GM21423 (cell line): ENCODE results near the gene ZMYND8.
"Not testable (repeated sequence)": the region's sequence is repeated elsewhere in the genome, so short reads cannot be mapped to it uniquely, and the experiment has no call there.

Source experiments
- ATAC-seq: cut with Tn5 transposase; IDR thresholded peaks from one replicate; pipeline ENCODE4 v1.9.1; 2021; ENCODE audit warnings: mild to moderate bottlenecking, moderate library complexity; ENCODE audit not compliant: unreplicated experiment

ZMYND8 gene

GRCh38 chr20:47290666-47291430, 65.7 kb downstream of the ZMYND8 start:
- no peak for ATAC-seq

GRCh38 chr20:47290008-47290407, 66.5 kb downstream of the ZMYND8 start:
- ATAC-seq = no peak

GRCh38 chr20:47289096-47289495, 67.4 kb downstream of the ZMYND8 start:
- no peak for ATAC-seq

- ATAC-seq = not testable (repeated sequence)
These were observed 68.0 kb downstream of the ZMYND8 start for GRCh38 chr20:47288530-47288929.

- no peak for ATAC-seq
These were observed 68.8 kb downstream of the ZMYND8 start for GRCh38 chr20:47287609-47288144.

GRCh38 chr20:47286681-47287080, 69.8 kb downstream of the ZMYND8 start:
- no peak for ATAC-seq

GRCh38 chr20:47285189-47285588, 71.3 kb downstream of the ZMYND8 start:
- ATAC-seq = no peak

- ATAC-seq = no peak
These were observed 72.1 kb downstream of the ZMYND8 start for GRCh38 chr20:47284373-47284772.

- ATAC-seq = no peak
These were observed 73.1 kb downstream of the ZMYND8 start for GRCh38 chr20:47283411-47283810.

- ATAC-seq = no peak
These were observed 73.6 kb downstream of the ZMYND8 start for GRCh38 chr20:47282864-47283263.

GRCh38 chr20:47281376-47281775, 75.1 kb downstream of the ZMYND8 start:
- no peak for ATAC-seq

- no peak for ATAC-seq
These were observed 75.8 kb downstream of the ZMYND8 start for GRCh38 chr20:47280668-47281067.

GRCh38 chr20:47280228-47280627, 76.3 kb downstream of the ZMYND8 start:
- no peak for ATAC-seq

GRCh38 chr20:47278907-47279348, 77.6 kb downstream of the ZMYND8 start:
- ATAC-seq = no peak

- ATAC-seq = not testable (repeated sequence)
These were observed 79.0 kb downstream of the ZMYND8 start for GRCh38 chr20:47277535-47277872.

- ATAC-seq = no peak
These were observed 79.5 kb downstream of the ZMYND8 start for GRCh38 chr20:47276851-47277534.

- no peak for ATAC-seq
These were observed 80.2 kb downstream of the ZMYND8 start for GRCh38 chr20:47276251-47276650.

- no peak for ATAC-seq
These were observed 81.0 kb downstream of the ZMYND8 start for GRCh38 chr20:47275548-47275947.

GRCh38 chr20:47274401-47275108, 81.9 kb downstream of the ZMYND8 start:
- peak; percentile 75 for ATAC-seq

GRCh38 chr20:47273591-47274235, 82.8 kb downstream of the ZMYND8 start:
- ATAC-seq = no peak
